Tibial artery (tissue), 4 donors: ENCODE results near the gene CASQ1.

Experiments used
- DNase-seq, 2 donors: peaks; one replicate each; pipeline ENCODE4 v3.0.0-alpha.2; 2019
- H3K27ac ChIP-seq, 2 donors: fragments of 200-600 bp; sonication (generic) in 1 of 2; 1 replicate in 1 of 2; 2 replicates in 1 of 2; pipeline ENCODE4 v1.5.1; 2018 to 2019; ENCODE audit warnings: mild to moderate bottlenecking in 1 of 2
- H3K27me3 ChIP-seq, 2 donors: fragments of 200-600 bp; sonication (generic) in 1 of 2; one replicate each; pipeline versions ENCODE4 v1.5.1 to v1.6.0; 2016 to 2019
- H3K36me3 ChIP-seq, 3 donors: fragments of 200-600 bp; sonication (generic) in 2 of 3; one replicate each; pipeline ENCODE4 v1.5.1; 2016 to 2019; ENCODE audit warnings: mild to moderate bottlenecking in 2 of 3
- H3K4me1 ChIP-seq, 4 donors: fragments of 200-600 bp; sonication (generic) in 2 of 4; 1 replicate in 3 of 4; 2 replicates in 1 of 4; pipeline ENCODE4 v1.5.1; 2016 to 2019
- H3K4me3 ChIP-seq, 2 donors: fragments of 200-600 bp; sonication (generic) in 1 of 2; 1 replicate in 1 of 2; 2 replicates in 1 of 2; pipeline ENCODE4 v1.5.1; 2018 to 2019; ENCODE audit warnings: mild to moderate bottlenecking in 2 of 2
- H3K9me3 ChIP-seq, 3 donors: fragments of 200-600 bp; sonication (generic) in 1 of 3; one replicate each; pipeline ENCODE4 v1.5.1; 2016 to 2019
- CTCF ChIP-seq, 2 experiments: fragments of 200-600 bp in 1 of 2; fragments of 450-650 bp in 1 of 2; IDR thresholded peaks; one replicate each; pipeline ENCODE4 v1.5.1; 2017 to 2019; ENCODE audit warnings: antibody characterized with exemption in 2 of 2, mild to moderate bottlenecking in 1 of 2, moderate library complexity in 1 of 2
- intact Hi-C: fragments of 100-400 bp; cut with DNase I; formaldehyde crosslinking; loops from one replicate; pipeline ENCODE4 v1.15.0; 2023; ENCODE audit warnings: low total_unique reads

CASQ1 gene

GRCh38 chr1:160200786-160201185 lies 10.4 kb downstream of the CASQ1 start:
- intact Hi-C loops = no loop called here
- Histone ChIP-seq H3K36me3 (no peaks in the 10 kb centered on the region), H3K4me3 (no peak overlapping the region), H3K4me1 (peaks cover 0 to 10% (median 9%) of the 10 kb centered on the region in 4 donors), H3K27me3 (no peaks in the 10 kb centered on the region), H3K9me3 (no peaks in the 10 kb centered on the region), H3K27ac (no peak overlapping the region)
- no peak for TF ChIP-seq CTCF (IDR thresholded peaks at IDR 0.05)
- no peak for DNase-seq

GRCh38 chr1:160204526-160205241 lies 14.3 kb downstream of the CASQ1 start:
- Histone ChIP-seq H3K27ac (peak overlapping the region; percentile 97 to 98), H3K27me3 (no peaks in the 10 kb centered on the region), H3K4me1 (peaks cover 0 to 49% (median 39%) of the 10 kb centered on the region in 4 donors), H3K36me3 (peaks cover 0 to 15% (median 4%) of the 10 kb centered on the region in 3 donors), H3K4me3 (peak overlapping the region; percentile 92 to 100), H3K9me3 (no peaks in the 10 kb centered on the region)
- intact Hi-C loops = no loop called here
- TF ChIP-seq CTCF (IDR thresholded peaks at IDR 0.05) = no peak
- no peak for DNase-seq

- H3K4me3 ChIP-seq = peak within 1 kb of the TSS; percentile 92 to 100
- H3K27ac ChIP-seq = peak within 1 kb of the TSS; percentile 97 to 98
- H3K27me3 ChIP-seq = no peaks in the 10 kb centered on the region
- no peak for TF ChIP-seq CTCF (IDR thresholded peaks at IDR 0.05)
- no peaks in the 10 kb centered on the region for H3K9me3 ChIP-seq
- H3K4me1 ChIP-seq = peaks cover 0 to 57% (median 46%) of the 10 kb centered on the region in 4 donors
- intact Hi-C loops = no loop called here
- peaks cover 0 to 15% (median 4%) of the 10 kb centered on the region in 3 donors for H3K36me3 ChIP-seq
- peak; percentile 69 to 89 for DNase-seq
Measured at GRCh38 chr1:160205242-160206035, 15.1 kb downstream of the CASQ1 start, which contains the start of gene PEA15. Gene PEA15, plus strand, starts transcription at chr1:160205384. Its CDS starts 6,161 bp downstream, at chr1:160211545.

GRCh38 chr1:160206036-160206389 lies 15.6 kb downstream of the CASQ1 start:
- Histone ChIP-seq H3K4me3 (peak overlapping the region; percentile 92 to 100), H3K27ac (peak overlapping the region; percentile 97 to 98), H3K36me3 (peaks cover 0 to 19% (median 6%) of the 10 kb centered on the region in 3 donors), H3K4me1 (peaks cover 0 to 63% (median 51%) of the 10 kb centered on the region in 4 donors), H3K9me3 (no peaks in the 10 kb centered on the region), H3K27me3 (no peaks in the 10 kb centered on the region)
- peak; percentile 65 to 86 for DNase-seq
- TF ChIP-seq CTCF (IDR thresholded peaks at IDR 0.05) = no peak
- intact Hi-C loops = no loop called here

- DNase-seq = no peak
- Histone ChIP-seq H3K4me3 (peak overlapping the region; percentile 92 to 100), H3K36me3 (peaks cover 5 to 24% (median 12%) of the 10 kb centered on the region in 3 donors), H3K9me3 (no peaks in the 10 kb centered on the region), H3K27me3 (no peaks in the 10 kb centered on the region), H3K4me1 (peaks cover 0 to 63% (median 51%) of the 10 kb centered on the region in 4 donors), H3K27ac (peak overlapping the region; percentile 97 to 98)
- intact Hi-C loops = no loop called here
- no peak for TF ChIP-seq CTCF (IDR thresholded peaks at IDR 0.05)
Measured at GRCh38 chr1:160206421-160207117, 16.2 kb downstream of the CASQ1 start.
